Vagina (tissue), 2 donors: ENCODE results near the gene CFAP74.

Experiments
- POLR2A ChIP-seq, 2 donors: fragments of 450-650 bp; IDR thresholded peaks; one replicate each; pipeline ENCODE4 v1.6.1; 2017; ENCODE audit warnings: antibody characterized with exemption in 2 of 2, mild to moderate bottlenecking in 2 of 2, moderate library complexity in 2 of 2
- TF ChIP-seq, protein P1 (sequence below), 3 experiments: fragments of 450-650 bp in 2 of 3; fragments of 200-600 bp in 1 of 3; sonication (generic) in 1 of 3; IDR thresholded peaks; one replicate each; pipeline ENCODE4 v1.5.1; 2017 to 2019; ENCODE audit warnings: antibody characterized with exemption in 3 of 3, mild to moderate bottlenecking in 2 of 3, moderate library complexity in 2 of 3

DNA sequence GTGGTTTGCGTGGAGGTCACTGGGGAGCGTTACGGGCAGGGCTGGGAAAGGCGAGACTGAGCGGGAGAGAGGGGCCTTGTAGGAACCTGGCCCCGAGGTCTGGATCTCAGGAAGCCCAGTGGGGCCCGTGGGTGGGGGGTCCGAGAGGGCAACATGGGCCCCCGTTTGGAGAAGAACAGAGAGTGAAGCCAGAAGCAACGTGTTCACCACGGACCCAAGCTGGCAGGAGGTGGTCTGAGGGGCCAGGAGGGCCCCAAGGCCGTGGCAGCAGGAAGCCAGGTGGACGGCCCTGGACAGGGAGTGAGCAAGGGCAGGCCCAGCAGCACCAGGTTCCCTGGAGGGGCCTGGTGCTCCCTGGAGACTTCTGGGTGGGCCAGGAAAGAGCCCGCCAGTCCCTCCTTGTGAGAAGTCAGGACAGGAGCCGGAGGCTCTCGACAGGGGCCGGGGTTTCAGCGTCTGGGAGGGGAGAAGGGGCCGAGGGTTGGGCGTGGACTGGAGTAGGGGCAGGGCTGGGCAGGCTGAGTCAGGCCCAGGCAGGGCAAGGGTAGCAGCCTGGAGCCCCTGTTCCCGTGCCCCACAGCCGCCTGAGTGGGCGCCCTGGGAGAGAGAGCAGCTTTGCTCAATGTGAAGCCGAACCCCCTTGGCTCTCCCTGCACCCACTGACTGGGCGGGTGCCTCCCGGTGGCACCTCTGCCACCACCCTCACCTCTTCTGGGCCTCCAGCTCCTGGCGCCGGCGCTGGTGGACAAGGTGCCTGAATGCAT lies 33.5 kb downstream of the CFAP74 start:
- TF ChIP-seq, protein P1, sequence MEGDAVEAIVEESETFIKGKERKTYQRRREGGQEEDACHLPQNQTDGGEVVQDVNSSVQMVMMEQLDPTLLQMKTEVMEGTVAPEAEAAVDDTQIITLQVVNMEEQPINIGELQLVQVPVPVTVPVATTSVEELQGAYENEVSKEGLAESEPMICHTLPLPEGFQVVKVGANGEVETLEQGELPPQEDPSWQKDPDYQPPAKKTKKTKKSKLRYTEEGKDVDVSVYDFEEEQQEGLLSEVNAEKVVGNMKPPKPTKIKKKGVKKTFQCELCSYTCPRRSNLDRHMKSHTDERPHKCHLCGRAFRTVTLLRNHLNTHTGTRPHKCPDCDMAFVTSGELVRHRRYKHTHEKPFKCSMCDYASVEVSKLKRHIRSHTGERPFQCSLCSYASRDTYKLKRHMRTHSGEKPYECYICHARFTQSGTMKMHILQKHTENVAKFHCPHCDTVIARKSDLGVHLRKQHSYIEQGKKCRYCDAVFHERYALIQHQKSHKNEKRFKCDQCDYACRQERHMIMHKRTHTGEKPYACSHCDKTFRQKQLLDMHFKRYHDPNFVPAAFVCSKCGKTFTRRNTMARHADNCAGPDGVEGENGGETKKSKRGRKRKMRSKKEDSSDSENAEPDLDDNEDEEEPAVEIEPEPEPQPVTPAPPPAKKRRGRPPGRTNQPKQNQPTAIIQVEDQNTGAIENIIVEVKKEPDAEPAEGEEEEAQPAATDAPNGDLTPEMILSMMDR (IDR thresholded peaks at IDR 0.05): no peak
- no peak for TF ChIP-seq POLR2A (IDR thresholded peaks at IDR 0.05)
